Loucy (cell line): ENCODE measurements around the gene TIMD4.
"Not testable (repeated sequence)": the region's sequence is repeated elsewhere in the genome, so short reads cannot be mapped to it uniquely, and the experiment has no call there.

Source experiments
- H2AFZ ChIP-seq: fragments of 200-600 bp; sonication (generic); 2 replicates; pipeline ENCODE4 v1.6.0; 2016; ENCODE audit warnings: antibody characterized with exemption, mild to moderate bottlenecking, low read length, moderate library complexity
- H3F3A ChIP-seq: fragments of 200-600 bp; 2 replicates; pipeline ENCODE4 v1.6.0; 2016; ENCODE audit warnings: antibody characterized with exemption, low read depth, mild to moderate bottlenecking
- H3K27me3 ChIP-seq: fragments of 200-600 bp; sonication (generic); 2 replicates; pipeline ENCODE4 v1.6.1; 2014; ENCODE audit warnings: low read length, mild to moderate bottlenecking; ENCODE audit not compliant: insufficient read depth, poor library complexity, severe bottlenecking
- H3K36me3 ChIP-seq: fragments of 200-600 bp; sonication (generic); 2 replicates; pipeline ENCODE4 v1.6.1; 2016; ENCODE audit warnings: low read length; ENCODE audit not compliant: insufficient read depth
- H3K4me1 ChIP-seq: fragments of 200-600 bp; sonication (generic); 2 replicates; pipeline ENCODE4 v1.5.1; 2014; ENCODE audit warnings: low read length, mild to moderate bottlenecking; ENCODE audit not compliant: insufficient read depth, poor library complexity, severe bottlenecking
- H3K4me2 ChIP-seq: fragments of 200-600 bp; sonication (generic); 2 replicates; pipeline ENCODE4 v1.6.0; 2014; ENCODE audit warnings: antibody characterized with exemption, low read length, low read depth, mild to moderate bottlenecking; ENCODE audit not compliant: poor library complexity, severe bottlenecking
- H3K4me3 ChIP-seq: fragments of 200-600 bp; sonication (generic); 2 replicates; pipeline ENCODE4 v1.5.1; 2014; ENCODE audit warnings: low read length, mild to moderate bottlenecking, mixed read lengths; ENCODE audit not compliant: poor library complexity, severe bottlenecking
- H3K79me2 ChIP-seq: fragments of 200-600 bp; sonication (generic); 2 replicates; pipeline ENCODE4 v1.6.1; 2014; ENCODE audit warnings: low read length; ENCODE audit not compliant: insufficient read depth
- H3K9ac ChIP-seq: fragments of 200-600 bp; sonication (generic); 2 replicates; pipeline ENCODE4 v1.6.0; 2014; ENCODE audit warnings: mild to moderate bottlenecking, low read depth, low read length, moderate library complexity; ENCODE audit not compliant: poor library complexity, severe bottlenecking
- H3K9me2 ChIP-seq: fragments of 200-600 bp; sonication (generic); replicated peaks from 2 replicates; pipeline ENCODE4 v1.6.1; 2016; ENCODE audit warnings: low read depth, low read length, mixed read lengths
- H3K9me3 ChIP-seq: fragments of 200-600 bp; sonication (generic); 2 replicates; pipeline ENCODE4 v1.6.1; 2014; ENCODE audit warnings: mild to moderate bottlenecking, antibody characterized with exemption, low read length, low read depth; ENCODE audit not compliant: insufficient read depth
- H4K20me1 ChIP-seq: fragments of 200-600 bp; sonication (generic); 2 replicates; pipeline ENCODE4 v1.6.0; 2014; ENCODE audit warnings: antibody characterized with exemption, low read length, mild to moderate bottlenecking; ENCODE audit not compliant: insufficient read depth, poor library complexity, severe bottlenecking
- CTCF ChIP-seq: fragments of 200-600 bp; sonication (generic); conservative IDR thresholded peaks from 2 replicates; pipeline ENCODE4 v1.5.1; 2014; ENCODE audit warnings: mild to moderate bottlenecking, antibody characterized with exemption, low read length
- EZH2phosphoT487 ChIP-seq: fragments of 200-600 bp; IDR thresholded peaks from 2 replicates; pipeline ENCODE4 v1.6.1; 2018; ENCODE audit warnings: antibody characterized with exemption, mild to moderate bottlenecking, moderate library complexity, borderline replicate concordance

Gene TIMD4

GRCh38 chr5:156927545-156927944 is 35.5 kb downstream of the TIMD4 start:
- Histone ChIP-seq H3K36me3 (no peaks in the 10 kb centered on the region), H3K4me2 (no peak overlapping the region), H3K9ac (no peak overlapping the region), H2AFZ (no peak overlapping the region), H3K27me3 (no peaks in the 10 kb centered on the region), H3K9me3 (no peaks in the 10 kb centered on the region), H3K79me2 (no peaks in the 10 kb centered on the region), H4K20me1 (no peaks in the 10 kb centered on the region), H3K4me1 (no peaks in the 10 kb centered on the region), H3K9me2 (no peaks in the 10 kb centered on the region), H3F3A (no peaks in the 10 kb centered on the region), H3K4me3 (no peak overlapping the region)
- TF ChIP-seq CTCF (no peak), EZH2phosphoT487 (no peak)

GRCh38 chr5:156925767-156926166 is 37.3 kb downstream of the TIMD4 start:
- H3K9me3 ChIP-seq, H3K4me1 ChIP-seq, H3K27me3 ChIP-seq, H3K9ac ChIP-seq, H3F3A ChIP-seq, H3K4me3 ChIP-seq, H3K79me2 ChIP-seq, H3K36me3 ChIP-seq, H3K9me2 ChIP-seq, H4K20me1 ChIP-seq, H3K4me2 ChIP-seq: not testable (repeated sequence)
- TF ChIP-seq CTCF: peak; percentile 25; the same call in 1 of the 2 replicates
- H2AFZ ChIP-seq: peak overlapping the region; percentile 77

GRCh38 chr5:156922207-156922792 is 40.7 kb downstream of the TIMD4 start:
- Histone ChIP-seq H3F3A (no peaks in the 10 kb centered on the region), H3K4me1 (no peaks in the 10 kb centered on the region), H3K9me2 (no peaks in the 10 kb centered on the region), H3K4me2 (peak overlapping the region; percentile 47), H2AFZ (0 out of 2 replicates have a peak overlapping the region, but pooled peaks have one; percentile 73), H3K36me3 (no peaks in the 10 kb centered on the region), H3K4me3 (peak overlapping the region; percentile 20), H3K79me2 (no peaks in the 10 kb centered on the region), H3K27me3 (no peaks in the 10 kb centered on the region), H3K9me3 (no peaks in the 10 kb centered on the region), H4K20me1 (no peaks in the 10 kb centered on the region), H3K9ac (no peak overlapping the region)
- TF ChIP-seq EZH2phosphoT487 (no peak), CTCF (no peak)
